ENCODE results near the gene PTPRK.
A peak's percentile ranks its signal among the peaks of the same experiment; 100 is the strongest.

The PTPRK gene

DNA sequence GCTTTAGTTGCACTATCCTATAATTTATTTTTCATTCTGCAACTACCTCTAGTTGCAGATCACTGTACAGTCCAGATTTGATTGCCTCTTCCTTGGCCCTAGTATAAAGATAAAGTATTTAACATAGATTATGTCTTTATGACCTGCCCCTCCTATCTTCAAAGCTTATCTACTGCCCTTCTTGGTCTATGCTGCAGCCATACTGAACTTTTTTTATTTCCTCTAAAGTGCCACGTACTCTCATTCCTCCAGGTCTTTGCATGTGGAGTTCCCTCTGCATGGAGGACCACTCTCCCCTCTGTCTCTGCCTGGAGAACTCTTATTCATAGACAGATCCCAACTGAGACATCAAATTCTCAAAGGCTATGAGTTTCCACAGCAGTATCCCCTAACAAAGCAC lies 168.0 kb downstream of the PTPRK start:
- H3K27me3 Mint-ChIP-seq, result peaks cover 2% of the 10 kb centered on the region
- H3K36me3 Mint-ChIP-seq, result no peaks in the 10 kb centered on the region
- H3K4me1 Mint-ChIP-seq (ENCODE audit: low read depth), result peaks cover 2% of the 10 kb centered on the region

GRCh38 chr6:128351255-128351514 lies 169.2 kb downstream of the PTPRK start:
- Mint-ChIP-seq H3K27me3 (peaks cover 2% of the 10 kb centered on the region), H3K4me3 (no peak overlapping the region), H3K4me1 (ENCODE audit: low read depth) (peaks cover 2% of the 10 kb centered on the region), H3K27ac (peak overlapping the region; percentile 13), H3K9me3 (ENCODE audit: low read depth) (no peaks in the 10 kb centered on the region), H3K36me3 (no peaks in the 10 kb centered on the region)

More for the DNA sequence above, 168.0 kb downstream of the PTPRK start:
- Mint-ChIP-seq H3K27ac (no peak overlapping the region), H3K9me3 (ENCODE audit: low read depth) (no peaks in the 10 kb centered on the region), H3K4me3 (no peak overlapping the region)

DNA sequence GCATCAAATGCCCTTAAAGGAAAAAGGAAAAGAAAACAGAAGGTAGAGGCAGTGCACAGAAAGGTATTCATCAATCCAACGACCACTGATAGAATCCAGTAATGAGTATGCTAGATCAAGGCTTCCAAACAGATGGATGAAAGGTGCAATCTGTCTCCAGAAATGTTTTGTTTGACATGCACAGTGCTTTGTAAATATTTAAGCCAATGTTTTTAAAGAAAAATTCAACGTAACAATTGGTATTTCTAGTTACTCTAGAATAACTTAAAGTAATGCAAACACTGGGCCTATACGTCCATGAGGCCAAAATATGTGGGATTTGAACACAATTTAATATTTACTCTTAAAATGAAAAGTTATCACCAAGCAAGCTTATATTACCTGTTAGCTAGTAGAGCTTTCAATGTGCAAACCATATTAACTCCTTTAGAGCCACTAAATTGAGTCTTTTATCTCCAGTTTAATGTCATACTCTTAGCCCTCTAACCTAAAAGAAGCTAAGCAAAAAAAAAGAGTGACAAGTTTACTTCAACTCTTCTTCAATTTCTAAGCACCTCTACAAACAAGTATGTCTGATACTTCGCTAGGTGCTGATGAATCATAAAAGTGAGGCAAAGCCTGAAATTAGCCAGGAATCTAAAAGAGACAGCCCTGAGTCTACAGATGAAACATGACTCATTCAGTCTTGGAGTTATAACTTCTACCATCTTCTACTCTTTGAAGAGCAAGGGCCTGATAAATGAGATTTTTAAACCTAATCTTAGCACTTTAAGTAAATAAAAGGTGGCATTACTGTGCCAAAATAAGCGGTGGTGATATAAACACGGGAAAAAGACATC lies 169.8 kb downstream of the PTPRK start:
- Mint-ChIP-seq H3K27ac (peak overlapping the region; percentile 13), H3K4me3 (no peak overlapping the region), H3K27me3 (peaks cover 2% of the 10 kb centered on the region), H3K4me1 (ENCODE audit: low read depth) (peaks cover 2% of the 10 kb centered on the region), H3K9me3 (ENCODE audit: low read depth) (no peaks in the 10 kb centered on the region), H3K36me3 (no peaks in the 10 kb centered on the region)

DNA sequence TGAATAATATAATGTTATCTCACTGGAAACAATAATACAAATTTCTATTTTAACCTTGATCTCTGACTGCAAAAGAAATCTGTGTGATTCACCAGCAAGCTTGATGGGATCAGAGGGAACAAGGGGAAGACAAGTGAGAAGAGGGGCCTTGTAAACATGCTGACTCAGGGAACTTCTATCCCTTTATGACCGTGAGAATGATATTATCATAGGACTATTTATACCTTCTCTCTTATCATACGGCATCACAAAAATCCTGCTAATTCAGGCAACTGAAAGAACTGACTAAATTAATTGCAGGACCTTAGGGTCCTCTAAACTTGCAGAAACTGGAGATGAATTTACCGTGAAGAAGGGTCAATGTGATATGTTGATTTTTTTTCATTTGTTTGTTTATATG lies 173.3 kb downstream of the PTPRK start:
- H3K36me3 Mint-ChIP-seq, result no peaks in the 10 kb centered on the region
- peaks cover 2% of the 10 kb centered on the region for H3K4me1 Mint-ChIP-seq (ENCODE audit: low read depth)
- no peak overlapping the region for H3K4me3 Mint-ChIP-seq
- no peak overlapping the region for H3K27ac Mint-ChIP-seq
- no peaks in the 10 kb centered on the region for H3K9me3 Mint-ChIP-seq (ENCODE audit: low read depth)
- H3K27me3 Mint-ChIP-seq, result peaks cover 2% of the 10 kb centered on the region

- Mint-ChIP-seq H3K27ac (no peak overlapping the region), H3K27me3 (peaks cover 2% of the 10 kb centered on the region)
Measured at GRCh38 chr6:128346569-128346968, 173.8 kb downstream of the PTPRK start.

DNA sequence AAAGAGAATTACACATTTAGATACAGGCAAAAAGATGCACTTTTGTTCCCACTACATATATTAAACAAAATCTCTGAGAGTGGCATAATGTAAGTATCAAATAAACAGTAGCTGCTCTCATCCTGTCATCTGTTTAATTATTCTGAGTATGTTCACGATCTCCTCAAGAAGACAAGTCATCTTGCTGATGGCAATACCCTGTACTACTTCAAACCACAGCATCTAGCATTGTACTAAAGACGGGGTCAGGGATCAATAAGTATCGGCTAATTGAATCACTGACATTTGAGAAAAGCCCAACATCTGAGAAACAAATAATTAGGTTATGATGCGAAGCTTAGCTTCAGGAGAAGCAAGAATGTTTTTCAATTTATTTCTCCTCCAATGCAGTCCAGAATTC lies 175.1 kb downstream of the PTPRK start:
- Mint-ChIP-seq H3K27ac (no peak overlapping the region), H3K4me1 (ENCODE audit: low read depth) (no peaks in the 10 kb centered on the region), H3K27me3 (peaks cover 2% of the 10 kb centered on the region), H3K4me3 (no peak overlapping the region), H3K36me3 (no peaks in the 10 kb centered on the region), H3K9me3 (ENCODE audit: low read depth) (no peaks in the 10 kb centered on the region)

More at GRCh38 chr6:128346569-128346968, 173.8 kb downstream of the PTPRK start:
- Mint-ChIP-seq H3K4me3 (no peak overlapping the region), H3K4me1 (ENCODE audit: low read depth) (peaks cover 2% of the 10 kb centered on the region), H3K36me3 (no peaks in the 10 kb centered on the region), H3K9me3 (ENCODE audit: low read depth) (no peaks in the 10 kb centered on the region)

DNA sequence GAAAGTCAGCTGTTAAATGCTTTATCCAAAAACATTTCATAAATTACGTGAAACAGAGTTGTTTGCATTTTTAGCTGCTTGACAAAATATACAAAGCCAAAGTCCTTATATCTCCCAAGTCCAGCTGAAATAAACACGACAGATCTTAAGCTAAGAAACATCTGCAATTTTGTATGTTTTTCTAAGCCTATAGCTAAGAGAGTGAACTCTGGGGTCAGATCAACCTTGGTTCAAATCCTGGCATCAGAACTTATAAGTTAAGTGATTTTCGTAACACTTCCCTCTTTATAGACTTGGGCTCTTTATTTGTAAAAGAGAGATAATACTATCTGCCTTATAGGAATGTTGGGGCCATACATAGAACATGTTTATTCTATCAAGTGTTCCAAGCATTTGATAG lies 176.7 kb downstream of the PTPRK start:
- Mint-ChIP-seq H3K27me3 (peaks cover 2% of the 10 kb centered on the region), H3K36me3 (no peaks in the 10 kb centered on the region), H3K4me3 (no peak overlapping the region), H3K9me3 (ENCODE audit: low read depth) (no peaks in the 10 kb centered on the region), H3K27ac (no peak overlapping the region), H3K4me1 (ENCODE audit: low read depth) (no peaks in the 10 kb centered on the region)

- Mint-ChIP-seq H3K4me1 (ENCODE audit: low read depth) (no peaks in the 10 kb centered on the region), H3K27me3 (no peaks in the 10 kb centered on the region), H3K4me3 (no peak overlapping the region), H3K27ac (no peak overlapping the region), H3K36me3 (peaks cover 2% of the 10 kb centered on the region), H3K9me3 (ENCODE audit: low read depth) (no peaks in the 10 kb centered on the region)
Measured at GRCh38 chr6:128339635-128340450, 180.6 kb downstream of the PTPRK start.

- no peak overlapping the region for H3K4me3 Mint-ChIP-seq
- no peaks in the 10 kb centered on the region for H3K27me3 Mint-ChIP-seq
- no peaks in the 10 kb centered on the region for H3K4me1 Mint-ChIP-seq (ENCODE audit: low read depth)
- H3K27ac Mint-ChIP-seq, result no peak overlapping the region
- H3K9me3 Mint-ChIP-seq (ENCODE audit: low read depth), result no peaks in the 10 kb centered on the region
- H3K36me3 Mint-ChIP-seq, result peaks cover 2% of the 10 kb centered on the region
Measured at GRCh38 chr6:128337619-128338018, 182.8 kb downstream of the PTPRK start.

DNA sequence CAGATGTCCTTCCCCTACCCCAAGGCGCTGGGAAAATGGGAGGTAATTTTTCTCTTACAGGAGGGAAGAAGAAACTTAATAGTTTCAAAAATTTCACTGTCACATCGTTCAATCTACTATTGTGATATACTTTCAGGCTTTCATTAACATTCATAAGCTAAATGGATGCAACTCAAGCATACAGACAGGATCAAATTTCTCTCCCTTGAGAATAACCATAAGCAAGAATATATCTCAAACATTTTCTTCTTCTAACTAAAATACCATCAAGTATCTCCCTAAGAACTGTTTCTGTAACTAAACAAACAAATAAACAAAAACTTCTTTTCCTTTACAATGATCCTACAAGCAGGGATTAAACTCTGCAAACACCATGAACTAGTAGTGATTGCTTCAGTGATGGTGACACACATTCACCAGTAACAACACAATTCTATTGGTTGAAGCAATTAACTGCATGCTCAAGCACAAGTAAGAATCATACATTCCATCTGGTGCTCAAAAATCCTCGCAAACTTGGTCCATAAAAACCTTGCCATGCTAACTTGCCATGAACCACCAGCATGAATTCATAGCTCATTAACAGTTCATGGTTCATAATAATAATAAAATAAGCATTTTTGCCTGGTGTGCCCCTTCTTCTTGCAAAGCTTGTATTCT lies 183.8 kb downstream of the PTPRK start:
- Mint-ChIP-seq H3K4me3 (no peak overlapping the region), H3K27me3 (no peaks in the 10 kb centered on the region), H3K4me1 (ENCODE audit: low read depth) (no peaks in the 10 kb centered on the region), H3K36me3 (peaks cover 5% of the 10 kb centered on the region), H3K27ac (no peak overlapping the region), H3K9me3 (ENCODE audit: low read depth) (no peaks in the 10 kb centered on the region)

DNA sequence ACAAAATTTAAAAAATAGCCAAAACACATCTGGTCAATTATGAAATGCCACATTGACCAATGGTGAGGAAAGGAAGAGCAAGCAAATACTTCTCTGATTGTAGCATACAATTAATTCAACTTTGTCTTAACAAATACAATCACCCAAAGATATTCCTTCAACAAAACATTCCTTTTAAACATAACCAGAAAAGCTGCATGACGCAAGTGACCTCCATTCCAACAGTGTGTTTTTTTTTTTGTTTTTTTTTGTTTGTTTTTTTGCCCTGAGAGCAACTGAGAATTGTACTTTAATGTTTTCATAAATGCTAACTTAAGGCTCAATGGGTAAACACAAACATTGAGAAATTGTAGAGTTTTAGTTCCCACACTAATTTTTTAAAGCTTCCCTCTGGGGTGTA lies 184.4 kb downstream of the PTPRK start:
- H3K27ac Mint-ChIP-seq, result no peak overlapping the region
- peaks cover 5% of the 10 kb centered on the region for H3K36me3 Mint-ChIP-seq
- H3K27me3 Mint-ChIP-seq, result no peaks in the 10 kb centered on the region
- no peaks in the 10 kb centered on the region for H3K4me1 Mint-ChIP-seq (ENCODE audit: low read depth)
- H3K4me3 Mint-ChIP-seq, result no peak overlapping the region
- H3K9me3 Mint-ChIP-seq (ENCODE audit: low read depth), result no peaks in the 10 kb centered on the region

DNA sequence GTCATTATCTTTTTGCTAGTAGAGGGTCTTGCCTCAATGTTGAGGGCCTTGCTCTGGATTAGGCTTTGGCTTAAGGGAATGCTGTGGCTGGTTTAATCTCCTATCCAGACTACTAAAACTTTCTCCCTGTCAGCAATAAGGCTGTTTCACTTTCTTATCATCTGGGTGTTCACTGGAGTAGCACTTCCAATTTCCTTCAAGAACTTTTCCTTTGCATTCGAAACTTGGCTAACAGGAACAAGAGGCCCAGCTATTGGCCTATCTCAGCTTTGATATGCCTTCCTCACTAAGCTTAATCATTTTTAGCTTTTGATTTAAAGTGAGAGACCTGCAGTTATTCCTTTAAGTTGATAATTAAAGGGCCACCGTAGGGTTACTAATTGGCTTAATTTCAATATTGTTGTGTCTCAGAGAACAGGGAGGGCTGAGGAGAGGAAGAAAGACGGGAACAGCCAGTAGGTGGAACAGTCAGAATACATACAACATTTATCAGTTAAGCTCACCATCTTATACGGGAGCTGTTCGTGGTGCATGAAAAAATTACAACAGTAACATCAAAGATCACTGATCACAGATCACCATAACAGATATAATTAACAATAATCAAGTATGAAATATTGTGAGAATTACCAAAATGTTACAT lies 186.7 kb downstream of the PTPRK start:
- no peak overlapping the region for H3K4me3 Mint-ChIP-seq
- H3K9me3 Mint-ChIP-seq (ENCODE audit: low read depth), result no peaks in the 10 kb centered on the region
- no peak overlapping the region for H3K27ac Mint-ChIP-seq
- H3K4me1 Mint-ChIP-seq (ENCODE audit: low read depth), result no peaks in the 10 kb centered on the region
- no peaks in the 10 kb centered on the region for H3K27me3 Mint-ChIP-seq
- H3K36me3 Mint-ChIP-seq, result peaks cover 5% of the 10 kb centered on the region

DNA sequence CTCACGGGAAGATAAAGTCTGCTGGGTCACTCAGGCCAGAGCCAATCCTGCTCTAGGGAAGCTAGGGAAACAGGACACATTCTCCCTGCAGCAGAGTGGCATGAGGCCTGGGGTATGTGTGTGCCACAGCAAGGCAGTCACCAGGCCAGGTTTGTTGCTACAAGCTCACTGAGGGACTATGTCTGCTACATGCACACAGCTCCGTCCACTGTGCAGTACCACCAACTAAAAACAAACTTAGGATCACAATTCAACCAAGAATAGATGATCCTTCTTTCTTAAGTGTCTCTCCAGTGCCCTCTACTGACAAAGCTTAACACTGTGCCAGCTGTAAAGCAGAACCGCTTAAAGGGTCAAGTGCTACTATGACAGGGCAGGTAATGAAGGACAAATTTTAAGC lies 192.5 kb downstream of the PTPRK start:
- Mint-ChIP-seq H3K27me3 (no peaks in the 10 kb centered on the region), H3K4me3 (no peak overlapping the region), H3K4me1 (ENCODE audit: low read depth) (no peaks in the 10 kb centered on the region), H3K36me3 (peaks cover 12% of the 10 kb centered on the region), H3K27ac (no peak overlapping the region), H3K9me3 (ENCODE audit: low read depth) (no peaks in the 10 kb centered on the region)

- Mint-ChIP-seq H3K27me3 (no peaks in the 10 kb centered on the region), H3K36me3 (peaks cover 19% of the 10 kb centered on the region), H3K4me1 (ENCODE audit: low read depth) (no peaks in the 10 kb centered on the region), H3K4me3 (no peak overlapping the region), H3K27ac (no peak overlapping the region), H3K9me3 (ENCODE audit: low read depth) (no peaks in the 10 kb centered on the region)
Measured at GRCh38 chr6:128323011-128323410, 197.4 kb downstream of the PTPRK start.

GRCh38 chr6:128319946-128320345 lies 200.5 kb downstream of the PTPRK start:
- Mint-ChIP-seq H3K9me3 (ENCODE audit: low read depth) (no peaks in the 10 kb centered on the region), H3K27me3 (no peaks in the 10 kb centered on the region), H3K27ac (no peak overlapping the region), H3K4me1 (ENCODE audit: low read depth) (no peaks in the 10 kb centered on the region), H3K36me3 (peaks cover 9% of the 10 kb centered on the region), H3K4me3 (no peak overlapping the region)
